GM04503 (cell line): ENCODE data around the gene CXADR.
A peak's percentile ranks its signal among the peaks of the same experiment; 100 is the strongest.
"Not testable (repeated sequence)": the region's sequence is repeated elsewhere in the genome, so short reads cannot be mapped to it uniquely, and the experiment has no call there.

Experiments used
- DNase-seq: peaks from one replicate; pipeline ENCODE4 v3.0.0-alpha.2; 2012; ENCODE audit warnings: low read depth

The CXADR gene

GRCh38 chr21:17512253-17513213 lies at the start of gene CXADR:
Gene CXADR, plus strand, starts transcription at chr21:17513043. Its CDS starts 87 bp downstream, at chr21:17513130.
- no peak for DNase-seq

GRCh38 chr21:17466166-17466565 lies 46.7 kb upstream of the CXADR start:
- no peak for DNase-seq

DNA sequence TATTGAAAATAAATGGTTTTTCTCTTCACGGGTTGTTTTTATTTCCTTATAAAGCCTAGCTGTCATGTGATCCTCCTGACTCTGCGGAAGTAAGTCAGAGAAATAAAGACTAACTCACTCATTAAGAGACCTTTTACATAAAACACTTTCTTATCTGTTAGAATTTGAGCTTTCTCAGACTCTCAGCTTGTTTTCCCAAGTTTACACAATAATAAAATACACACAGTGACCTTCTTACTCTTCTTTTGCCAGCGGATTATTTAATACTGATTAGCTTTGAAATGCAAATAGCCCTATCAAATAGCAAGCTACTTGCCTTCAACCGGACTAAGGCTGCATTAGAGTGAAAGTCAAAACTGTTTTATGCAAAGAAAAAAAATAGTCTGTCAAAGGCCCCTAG lies 45.5 kb upstream of the CXADR start:
- no peak for DNase-seq

GRCh38 chr21:17467829-17468228 lies 45.0 kb upstream of the CXADR start:
- no peak for DNase-seq

DNA sequence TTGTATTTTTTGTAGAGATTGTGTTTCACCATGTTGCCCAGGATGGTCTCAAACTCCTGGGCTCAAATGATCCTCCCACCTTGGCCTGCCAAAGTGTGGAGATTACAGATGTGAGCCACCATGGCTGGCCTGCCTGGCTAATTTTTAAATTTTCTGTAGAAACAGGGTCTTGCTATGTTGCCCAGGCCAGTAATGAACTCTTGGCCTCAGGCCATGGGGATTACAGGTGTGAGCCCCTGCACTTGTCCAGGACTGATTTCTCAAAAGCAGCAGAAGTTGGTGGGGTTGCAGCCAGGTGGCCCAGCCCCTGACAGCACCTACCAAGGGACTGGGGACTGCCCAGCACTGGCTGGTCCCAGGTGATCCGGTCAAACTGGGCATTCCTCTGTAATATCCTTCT lies 44.1 kb upstream of the CXADR start:
- no peak for DNase-seq

DNA sequence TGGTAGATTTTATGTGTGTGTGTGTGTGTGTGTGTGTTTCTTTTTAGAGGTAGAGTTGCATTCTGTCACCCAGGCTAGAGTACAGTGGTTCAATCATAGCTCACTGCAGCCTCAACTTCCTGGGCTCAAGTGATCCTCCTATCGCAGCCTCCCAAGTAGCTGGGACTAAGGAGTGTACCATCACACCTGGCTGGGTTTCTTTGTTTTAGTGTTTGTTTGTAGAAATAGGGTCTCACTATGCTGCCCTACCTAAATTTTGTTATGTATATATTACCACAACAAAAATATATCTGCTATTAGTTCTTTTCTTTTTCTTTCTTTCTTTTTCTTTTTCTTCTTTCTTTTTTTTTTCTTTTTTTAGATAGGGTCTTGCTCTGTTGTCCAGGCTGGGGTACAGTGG lies 43.1 kb upstream of the CXADR start:
- no peak for DNase-seq

GRCh38 chr21:17472182-17472581 lies 40.7 kb upstream of the CXADR start:
- no peak for DNase-seq

DNA sequence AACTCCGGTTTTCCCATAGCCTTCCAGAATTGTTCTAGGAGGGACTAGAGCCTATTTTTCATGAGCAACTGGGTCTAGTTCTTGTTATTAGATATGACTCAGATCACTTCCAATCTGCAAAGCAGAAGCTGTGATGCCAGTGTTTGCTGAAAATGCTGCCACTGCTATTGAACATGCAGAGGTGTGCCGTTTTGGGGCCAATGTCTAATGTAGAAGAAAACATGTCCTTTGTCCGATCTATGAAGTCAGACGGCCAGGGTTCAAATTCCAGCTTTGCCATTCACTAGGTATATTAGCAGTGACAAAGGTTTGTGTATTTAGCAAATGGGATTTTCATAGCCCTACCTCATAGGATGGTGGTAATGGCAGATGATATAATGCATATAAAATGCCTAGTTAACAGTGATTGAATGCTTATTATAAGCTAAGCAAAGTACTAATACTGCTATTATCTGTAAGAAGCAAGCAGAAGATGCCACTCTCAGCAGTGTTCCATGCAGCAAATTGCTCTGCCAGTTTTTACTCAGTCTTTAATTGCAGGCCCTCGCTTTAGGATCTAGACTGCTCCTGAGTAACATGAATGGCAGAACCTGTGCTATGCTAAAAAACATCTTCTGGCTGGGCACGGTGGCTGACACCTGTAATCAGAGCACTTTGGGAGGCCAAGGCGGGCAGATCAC lies 40.1 kb upstream of the CXADR start:
- DNase-seq = no peak

DNA sequence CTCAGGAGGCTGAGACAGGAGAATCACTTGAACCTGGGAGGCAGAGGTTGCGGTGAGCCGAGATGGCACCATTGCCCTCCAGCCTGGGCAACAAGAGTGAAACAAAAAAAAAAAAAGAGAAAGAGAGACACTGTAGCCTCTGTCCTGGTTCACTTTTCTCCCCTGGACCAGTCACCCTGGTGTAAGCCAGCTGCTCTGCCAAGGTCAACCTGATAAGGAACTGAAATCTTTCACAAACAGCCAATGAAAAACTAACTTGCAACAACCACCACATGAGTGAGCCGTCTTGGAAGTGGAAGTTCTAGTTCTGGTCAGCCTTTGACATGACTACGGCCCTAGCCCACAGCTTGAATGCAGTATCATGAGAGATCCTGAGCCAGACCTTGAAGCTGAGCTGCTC lies 36.8 kb upstream of the CXADR start:
- DNase-seq = no peak

- DNase-seq = not testable (repeated sequence)
Measured at GRCh38 chr21:17478156-17478555, 34.7 kb upstream of the CXADR start.

- no peak for DNase-seq
Measured at GRCh38 chr21:17479606-17480005, 33.2 kb upstream of the CXADR start.

DNA sequence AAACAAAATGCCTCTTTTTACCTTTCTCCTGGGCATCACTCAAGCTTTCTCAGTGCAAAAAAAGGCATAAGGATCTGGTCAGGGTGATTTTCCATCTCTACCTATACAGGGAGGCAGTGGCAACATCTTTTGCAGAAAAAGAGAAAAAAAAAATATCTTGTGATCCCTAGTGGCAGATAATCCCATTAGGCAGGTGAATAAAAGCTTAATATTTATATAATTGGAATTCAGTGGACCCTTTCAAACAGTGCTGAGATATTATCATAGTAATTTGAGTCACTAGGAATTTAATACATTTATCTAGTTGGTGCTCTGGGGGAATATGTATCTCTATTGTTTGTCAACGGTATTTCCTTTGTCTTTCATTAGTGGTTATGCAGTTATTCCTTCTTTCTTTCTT lies 29.9 kb upstream of the CXADR start:
- DNase-seq = no peak

DNA sequence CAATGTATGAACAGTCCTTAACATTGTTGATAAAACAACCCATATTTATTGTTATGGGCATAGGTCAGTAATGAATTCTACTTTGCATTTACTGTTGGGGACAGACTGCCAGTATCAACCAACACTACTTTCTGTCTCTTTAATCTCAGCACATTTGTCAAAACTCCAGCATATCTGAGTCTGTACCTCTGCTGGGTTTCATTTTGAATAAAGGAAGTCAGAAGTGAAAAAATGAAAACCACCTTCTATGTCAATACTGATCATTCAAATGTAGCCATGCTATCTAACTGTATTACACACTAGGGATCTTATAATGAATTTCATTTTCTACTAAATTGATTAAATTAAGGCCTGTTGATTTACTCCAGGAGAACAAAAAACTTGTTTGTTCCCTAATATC lies 24.2 kb upstream of the CXADR start:
- no peak for DNase-seq

- DNase-seq = not testable (repeated sequence)
Measured at GRCh38 chr21:17489565-17489964, 23.3 kb upstream of the CXADR start.

DNA sequence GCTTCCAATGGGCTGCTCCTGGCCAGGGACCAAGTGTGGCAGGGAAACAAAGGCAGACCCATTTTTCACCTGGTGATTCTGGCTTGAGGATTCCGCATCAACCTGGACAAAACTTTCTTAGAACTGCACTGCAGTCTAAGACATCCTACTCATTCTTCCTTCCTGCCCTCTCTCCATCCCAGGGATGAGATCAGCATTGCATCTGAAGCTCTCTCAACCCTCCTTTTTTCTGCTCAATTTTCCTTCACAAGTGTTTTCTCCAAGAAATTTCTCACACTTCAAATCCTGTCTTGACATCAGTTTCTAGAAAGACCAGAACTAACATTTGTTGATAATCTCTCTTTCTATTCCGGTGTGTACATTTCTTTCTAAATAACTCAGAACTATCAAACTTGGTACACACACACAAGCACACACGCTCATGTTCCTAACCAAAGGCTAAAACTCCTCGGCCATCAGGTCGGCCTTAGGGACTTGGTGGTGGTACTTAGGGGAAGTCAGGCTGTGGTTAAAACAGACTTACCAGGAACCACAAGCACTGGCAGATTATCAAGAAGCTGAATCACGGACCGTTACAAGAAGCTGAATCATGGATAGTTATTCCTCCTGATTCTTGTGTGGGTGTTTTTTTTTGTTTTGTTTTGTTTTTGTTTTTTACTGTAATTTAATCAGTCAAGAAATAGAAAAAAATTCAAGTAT lies 21.0 kb upstream of the CXADR start:
- peak; percentile 88 for DNase-seq

DNA sequence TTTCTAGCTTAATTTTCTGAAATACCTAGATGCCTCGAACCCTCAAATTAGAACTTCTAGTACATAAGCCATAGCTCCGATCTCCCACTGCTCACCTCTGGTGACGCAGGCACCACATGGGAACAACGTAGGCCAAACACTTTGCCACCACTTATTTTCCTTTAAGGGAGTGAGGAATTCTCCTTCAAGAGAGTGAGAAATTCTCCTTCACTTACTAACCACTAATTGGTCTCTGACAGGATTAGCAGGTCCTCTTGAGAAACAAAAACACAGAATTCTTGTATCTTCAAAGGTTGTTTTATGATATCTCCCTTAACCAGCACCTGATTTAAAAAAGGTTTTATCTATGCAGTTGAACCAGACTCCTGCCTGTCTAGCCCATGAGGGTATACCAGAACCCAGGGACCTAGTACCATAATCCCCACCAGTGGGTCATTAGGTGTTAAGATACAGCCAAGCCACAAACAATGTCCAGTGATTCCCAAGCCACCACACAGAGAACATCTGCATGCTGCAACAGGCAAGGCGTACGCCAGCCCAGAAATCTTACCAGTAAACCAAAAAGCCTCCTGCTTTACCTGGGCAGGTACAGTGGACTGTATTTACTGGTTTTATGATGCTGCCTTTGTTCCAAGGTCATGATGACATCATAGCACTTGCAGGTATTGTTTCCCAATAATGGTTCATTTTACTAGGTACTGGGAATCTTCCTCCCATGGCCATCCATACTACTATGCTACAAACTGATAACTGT lies 20.3 kb upstream of the CXADR start:
- no peak for DNase-seq

- no peak for DNase-seq
Measured at GRCh38 chr21:17494051-17494450, 18.8 kb upstream of the CXADR start.

GRCh38 chr21:17495680-17496079 lies 17.2 kb upstream of the CXADR start:
- no peak for DNase-seq

DNA sequence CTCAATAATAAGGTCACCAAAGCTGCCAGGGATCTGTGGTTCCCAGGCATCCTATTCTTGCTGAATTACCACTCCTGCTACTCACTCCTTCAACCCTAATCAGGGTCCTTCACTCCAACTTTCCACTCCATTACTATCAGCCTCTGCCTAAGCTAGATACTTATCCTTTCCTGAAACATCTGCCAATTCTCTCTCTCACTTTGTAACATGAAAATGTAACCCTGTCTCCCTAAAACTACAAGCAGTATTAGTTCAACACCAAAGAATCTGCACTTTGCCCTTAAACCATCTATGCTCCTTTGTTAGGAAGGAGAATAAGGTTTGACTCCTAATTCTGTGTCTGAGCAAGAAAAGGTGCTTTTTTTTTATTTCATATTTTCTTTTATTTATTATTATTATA lies 15.5 kb upstream of the CXADR start:
- no peak for DNase-seq

- no peak for DNase-seq
Measured at GRCh38 chr21:17498586-17498985, 14.3 kb upstream of the CXADR start.

- no peak for DNase-seq
Measured at GRCh38 chr21:17501107-17502006, 11.5 kb upstream of the CXADR start.
